GDM1 (cell line): Measurements from ENCODE around the gene TRERF1.
A peak's percentile ranks its signal among the peaks of the same experiment; 100 is the strongest.
"Not testable (repeated sequence)": the region's sequence is repeated elsewhere in the genome, so short reads cannot be mapped to it uniquely, and the experiment has no call there.

Source experiments
- DNase-seq: peaks from one replicate; lab custom pipeline; 2025; lab: John Stamatoyannopoulos, UW

The TRERF1 gene

DNA sequence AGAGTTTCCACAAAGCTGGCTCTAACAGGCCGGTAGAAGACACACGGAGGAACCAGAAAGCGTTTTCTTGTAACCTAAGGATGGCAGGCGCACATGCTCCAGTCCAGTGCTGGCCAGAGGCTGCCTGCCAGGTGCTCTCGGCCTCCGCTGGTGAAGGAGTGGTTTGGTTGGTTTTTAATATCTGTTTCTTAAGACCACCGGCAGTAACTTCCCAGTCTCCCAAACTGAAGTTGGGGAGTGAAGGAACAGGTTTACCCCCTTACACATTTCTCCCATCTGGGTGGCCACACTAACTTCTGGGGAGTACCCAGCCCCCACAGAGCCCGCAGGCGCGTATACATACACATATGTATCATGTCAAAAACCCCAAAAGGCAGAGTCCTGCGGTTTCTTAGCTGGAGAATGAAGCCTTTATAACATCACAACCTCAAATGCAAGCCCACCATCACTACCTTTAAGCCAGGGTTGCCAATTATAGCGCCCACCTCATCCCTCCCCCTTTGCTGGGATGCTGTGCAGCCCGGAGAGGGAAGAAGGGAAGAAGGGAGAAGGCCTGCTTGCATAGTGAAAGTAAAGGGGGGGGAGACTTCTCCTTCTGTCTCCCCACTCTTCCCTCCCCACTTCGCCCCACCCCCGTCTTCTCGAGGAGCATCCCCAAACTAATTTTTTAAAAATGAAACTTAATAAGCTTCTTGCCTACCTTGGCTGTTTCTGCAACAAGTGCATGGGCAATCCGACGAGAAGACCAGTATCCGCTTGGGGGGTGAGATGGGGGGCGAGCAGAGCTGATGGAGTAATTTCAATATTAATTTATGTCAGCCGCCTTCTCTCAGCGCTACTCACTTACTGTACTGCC, 1.0 kb downstream of the TRERF1 start:
- DNase-seq, result no peak

DNA sequence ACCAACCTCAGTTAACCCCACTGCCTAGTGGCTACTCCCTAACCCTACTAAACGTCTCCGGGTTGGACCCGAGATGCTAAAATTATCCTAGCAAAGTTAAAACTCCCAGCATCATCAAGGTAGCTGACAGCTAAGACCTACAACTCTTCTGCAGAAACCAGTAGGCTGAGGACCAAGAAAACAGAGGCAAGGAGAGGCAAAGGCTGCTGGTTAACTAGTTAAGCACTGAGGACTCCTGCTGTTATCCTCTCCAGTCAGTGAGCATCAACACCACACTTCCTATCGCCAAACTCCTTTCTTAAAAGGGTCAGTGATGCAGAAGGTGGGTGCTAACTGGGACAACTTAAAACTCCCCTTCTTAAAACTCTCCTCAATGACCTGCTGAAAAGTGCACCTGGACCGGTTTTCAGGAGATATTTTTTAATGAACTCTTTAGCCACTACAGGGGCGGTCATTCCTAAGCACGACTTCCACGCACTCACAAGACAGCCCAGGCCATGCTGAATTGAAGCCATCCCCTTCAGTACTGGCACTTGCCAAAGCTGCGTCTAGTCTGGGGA, 1.7 kb downstream of the TRERF1 start:
- DNase-seq, result no peak

DNA sequence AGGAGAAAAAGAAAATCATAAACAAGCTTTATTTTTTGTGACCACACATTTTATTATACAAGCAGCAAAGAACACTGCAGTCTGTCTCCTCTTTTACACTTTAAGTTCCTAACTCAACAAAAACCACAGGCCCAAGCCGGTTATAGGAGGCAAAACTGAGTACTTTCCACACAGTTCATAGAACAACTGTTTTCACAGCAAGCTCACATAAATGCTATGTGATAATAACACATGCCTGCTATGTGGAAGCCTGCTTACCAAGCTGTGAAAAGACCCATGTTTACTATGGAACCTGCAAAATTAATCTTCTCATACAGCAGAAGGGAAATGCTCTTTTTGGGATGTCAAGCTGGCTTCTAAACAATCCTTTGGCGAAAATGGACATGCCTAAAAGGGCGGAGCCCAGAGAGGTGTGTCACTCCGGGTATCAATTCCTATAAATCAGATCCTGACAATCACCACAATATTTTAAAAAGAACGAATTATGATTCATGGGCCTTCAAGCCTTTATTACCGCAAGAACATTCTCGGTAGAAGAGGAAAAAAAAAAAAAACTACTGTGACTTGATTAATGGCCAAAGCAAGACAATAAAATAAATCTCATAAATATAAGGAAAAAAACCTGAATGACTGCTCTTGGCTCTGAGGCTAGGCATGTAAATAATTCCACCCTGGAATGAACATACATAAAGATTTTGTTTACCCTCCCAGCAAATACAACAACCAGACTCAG, 2.6 kb downstream of the TRERF1 start:
- DNase-seq, result no peak

DNA sequence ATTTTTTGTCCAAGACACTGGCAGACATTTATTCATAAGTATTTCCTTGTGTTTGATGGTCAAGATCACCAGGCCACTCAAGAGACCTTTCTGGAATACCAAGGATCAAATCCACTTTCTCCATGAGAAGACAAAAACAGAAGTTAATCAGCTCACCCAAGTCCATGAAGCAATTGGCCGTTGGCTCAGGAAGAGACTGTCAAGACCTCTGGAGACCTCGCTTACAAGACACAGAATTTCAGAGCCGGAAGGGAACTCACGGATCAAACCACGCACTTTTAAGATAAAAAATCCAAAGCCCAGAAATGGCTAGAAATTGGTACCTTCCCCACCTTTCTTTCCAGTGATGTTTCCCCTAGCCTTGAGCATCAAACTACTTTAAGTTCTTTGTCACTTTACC, 3.3 kb downstream of the TRERF1 start:
- no peak for DNase-seq

DNA sequence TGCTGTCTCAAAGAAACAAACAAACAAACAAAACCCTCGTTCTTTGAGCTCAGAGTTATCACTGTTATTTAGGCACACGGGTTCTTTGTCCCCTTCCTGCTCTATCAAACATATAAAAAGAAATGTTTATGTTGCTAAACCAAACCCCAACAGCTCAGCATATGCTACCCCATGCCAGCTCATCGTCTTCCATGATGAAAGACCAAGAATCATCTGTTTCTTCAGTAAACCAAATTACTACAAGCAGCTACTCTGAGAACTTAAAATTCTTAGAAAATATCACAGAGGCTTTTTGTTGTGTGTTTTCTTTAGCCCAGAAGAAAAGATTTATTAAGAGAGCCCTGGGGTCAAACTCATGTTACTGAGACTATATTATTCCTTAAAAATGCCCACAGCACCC, 4.7 kb downstream of the TRERF1 start:
- no peak for DNase-seq

DNA sequence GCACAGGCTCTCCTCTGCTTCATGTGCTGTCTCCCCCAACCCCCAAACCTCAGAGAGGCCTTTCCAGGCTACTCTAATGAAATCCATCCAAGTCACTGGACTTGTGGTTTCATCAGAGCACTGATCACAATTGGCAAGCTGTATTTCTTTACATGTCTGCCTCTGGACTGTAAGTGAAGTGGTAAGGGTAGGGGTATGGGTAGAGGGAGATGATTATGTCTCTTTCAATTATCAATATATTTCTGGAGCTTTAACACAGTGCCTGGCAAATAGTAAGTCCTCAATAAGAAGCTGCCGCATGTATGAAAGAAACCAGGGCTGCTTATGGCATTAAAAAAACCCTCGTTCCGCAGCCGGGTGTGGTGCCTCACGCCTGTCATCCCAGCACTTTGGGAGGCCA, 5.4 kb downstream of the TRERF1 start:
- no peak for DNase-seq

DNA sequence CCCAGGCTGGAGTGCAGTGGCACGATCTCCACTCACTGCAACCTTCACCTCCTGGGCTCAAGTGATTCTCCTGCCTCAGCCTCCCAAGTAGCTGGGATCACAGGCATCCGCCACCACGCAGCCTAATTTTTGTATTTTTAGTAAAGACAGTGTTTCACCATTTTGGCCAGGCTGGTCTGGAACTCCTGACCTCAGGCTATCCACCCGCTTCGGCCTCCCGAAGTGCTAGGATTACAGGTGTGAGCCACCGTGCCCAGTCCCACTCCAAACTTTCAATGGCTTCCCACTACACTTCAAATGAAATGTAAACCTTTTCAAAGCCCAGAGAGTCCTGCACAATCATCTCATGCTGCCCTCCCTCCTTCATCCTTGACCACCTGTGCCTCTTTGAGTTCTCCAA, 5.8 kb downstream of the TRERF1 start:
- not testable (repeated sequence) for DNase-seq

DNA sequence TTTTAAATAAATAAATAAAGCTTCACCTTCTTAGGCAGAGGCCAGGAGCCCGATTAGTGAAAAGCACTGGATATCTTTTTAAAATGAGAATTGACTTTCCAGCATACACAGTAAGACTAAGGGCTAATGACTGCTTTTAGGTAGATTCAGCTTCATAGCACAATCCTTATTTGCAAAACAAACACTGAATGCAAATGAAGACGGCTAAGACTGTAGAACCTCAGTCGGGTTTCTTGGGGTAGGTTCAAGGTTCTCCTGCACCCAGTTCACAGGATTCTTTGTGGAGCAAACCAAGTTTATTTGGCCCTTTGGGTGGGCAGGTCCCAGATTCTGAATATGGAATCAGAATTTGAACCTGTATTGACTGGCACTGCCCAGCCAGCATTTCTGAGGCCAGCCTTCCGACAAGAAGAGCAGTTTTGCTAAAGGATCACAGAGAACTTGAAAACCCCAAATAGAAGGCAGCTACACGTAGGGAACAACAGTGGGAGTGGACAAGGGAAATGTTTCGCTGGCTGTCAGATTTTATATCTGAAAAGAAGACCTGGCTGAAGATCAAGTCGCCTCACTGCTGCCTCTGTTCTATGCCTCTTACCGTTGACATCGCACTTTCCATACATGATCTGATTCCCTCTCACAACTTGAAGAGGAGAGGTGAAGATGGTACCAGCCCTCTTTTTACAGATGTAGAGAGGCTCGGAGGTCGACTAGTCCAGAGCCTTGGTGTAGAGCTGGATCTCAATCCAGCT, 8.2 kb downstream of the TRERF1 start:
- DNase-seq, result no peak

DNA sequence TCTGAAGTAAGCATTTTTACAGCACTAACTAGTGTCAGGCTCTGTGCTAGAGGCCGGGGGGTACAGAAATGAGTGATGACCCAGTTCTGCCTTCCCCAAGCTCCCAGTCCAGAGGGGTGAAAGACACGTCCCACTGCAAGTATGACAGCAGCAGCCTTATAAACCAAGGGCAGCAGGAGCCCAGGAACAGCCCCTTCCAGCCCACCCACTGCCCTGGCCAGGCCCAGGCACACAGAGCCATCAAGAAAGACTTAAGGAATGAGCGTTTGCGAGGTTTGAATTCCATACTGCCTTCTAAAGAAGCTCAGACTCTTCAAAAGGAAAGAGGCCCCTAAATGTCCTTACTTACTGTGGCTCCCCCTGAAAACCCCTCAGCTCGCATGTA, 10.0 kb downstream of the TRERF1 start:
- DNase-seq, result no peak

DNA sequence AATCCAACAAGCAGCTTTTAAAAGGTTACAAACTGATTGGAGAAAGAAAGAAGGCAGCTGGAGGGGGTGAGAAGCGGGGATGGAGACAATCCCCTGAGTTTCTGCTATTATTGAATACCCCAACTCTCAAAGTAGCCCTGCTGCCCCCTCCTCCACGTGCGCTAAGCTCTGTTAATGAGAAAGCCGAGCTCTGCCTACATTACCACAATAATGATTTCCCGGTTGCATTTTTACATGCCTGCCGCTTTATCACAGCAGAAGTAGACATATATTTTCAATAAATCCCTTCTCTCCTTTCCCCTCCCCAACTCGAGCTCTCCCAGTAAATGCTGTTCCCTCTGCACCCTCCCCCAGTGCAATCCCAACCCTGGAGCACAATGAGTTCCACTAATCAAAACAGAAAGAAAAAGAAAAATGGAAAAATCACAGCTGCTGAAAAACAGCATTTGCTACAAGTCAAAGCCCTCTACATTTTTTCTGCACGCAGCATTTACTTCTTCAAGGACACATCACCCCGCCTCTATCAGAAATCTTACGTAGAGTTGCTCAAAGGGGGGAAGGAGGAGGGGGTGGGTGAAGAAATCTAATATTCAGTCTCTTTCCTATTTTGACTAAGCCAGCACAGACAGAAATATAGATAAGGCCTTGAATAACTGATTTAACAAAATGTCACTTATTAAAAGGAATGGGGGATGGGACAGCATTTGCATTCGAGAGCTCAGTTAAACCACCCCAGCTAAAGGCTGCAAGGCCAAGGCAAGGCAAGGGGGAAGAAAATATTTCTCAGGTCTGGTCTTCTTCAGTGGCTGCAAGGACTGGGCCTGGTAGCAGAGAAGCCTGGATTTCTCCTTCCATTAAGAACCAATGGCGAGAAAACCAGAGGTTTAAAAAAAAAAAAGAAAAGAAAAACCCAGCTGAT, 10.7 kb downstream of the TRERF1 start:
- no peak for DNase-seq

DNA sequence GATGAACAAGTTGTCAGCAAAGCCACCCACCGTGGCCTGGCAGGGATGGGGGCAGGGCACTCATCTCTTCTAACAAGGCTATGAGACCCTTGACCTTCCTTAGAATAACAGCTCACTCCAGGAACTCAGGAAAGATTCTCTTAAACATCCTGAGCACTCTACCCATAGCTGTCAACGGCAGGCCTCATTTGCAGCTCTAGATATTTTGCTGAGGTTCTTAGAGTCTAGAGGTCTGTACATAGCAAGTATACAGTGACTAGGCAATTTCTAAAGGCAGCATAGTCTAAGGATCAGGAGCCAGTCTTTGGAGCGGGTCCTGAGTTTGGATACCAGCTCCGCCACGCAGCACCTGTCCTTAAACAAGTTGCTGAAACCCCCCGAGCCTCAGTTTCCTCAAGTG, 11.7 kb downstream of the TRERF1 start:
- DNase-seq, result no peak

DNA sequence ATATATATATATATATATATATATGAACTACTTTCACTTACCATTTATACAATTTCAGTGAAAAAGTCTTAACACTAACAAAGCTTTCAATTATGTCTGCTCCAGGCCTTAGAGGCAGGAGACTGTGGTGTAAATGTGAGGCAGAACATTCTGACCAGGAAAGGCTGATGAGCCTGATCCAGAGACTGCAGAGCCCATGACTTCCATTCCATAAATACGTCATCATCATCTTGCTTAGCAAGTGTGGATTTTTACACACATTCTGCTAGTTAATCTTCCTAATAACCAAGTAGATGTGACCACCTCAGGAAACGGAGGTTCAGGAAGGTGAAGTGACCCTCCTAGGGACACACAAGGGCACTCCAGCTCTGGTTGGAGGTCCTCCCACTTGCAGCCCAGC, 14.9 kb downstream of the TRERF1 start:
- no peak for DNase-seq

DNA sequence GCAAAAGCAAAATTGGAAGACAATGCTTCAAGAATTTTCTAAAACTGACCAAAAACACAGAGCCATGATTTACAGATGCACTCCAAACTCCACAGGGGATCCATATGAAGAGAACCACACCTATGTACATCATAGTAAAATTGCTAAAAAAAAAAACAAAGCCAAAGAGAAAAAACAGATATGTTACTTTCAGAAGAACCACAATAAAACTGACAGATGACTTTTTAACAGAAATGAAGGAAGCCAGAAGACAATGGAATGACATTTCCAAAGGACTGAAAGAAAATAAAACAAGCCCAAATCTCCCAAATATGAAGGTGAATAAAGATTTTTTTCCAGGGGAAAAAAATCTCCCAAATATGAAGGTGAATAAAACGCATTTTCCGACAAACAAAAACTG, 17.5 kb downstream of the TRERF1 start:
- no peak for DNase-seq

DNA sequence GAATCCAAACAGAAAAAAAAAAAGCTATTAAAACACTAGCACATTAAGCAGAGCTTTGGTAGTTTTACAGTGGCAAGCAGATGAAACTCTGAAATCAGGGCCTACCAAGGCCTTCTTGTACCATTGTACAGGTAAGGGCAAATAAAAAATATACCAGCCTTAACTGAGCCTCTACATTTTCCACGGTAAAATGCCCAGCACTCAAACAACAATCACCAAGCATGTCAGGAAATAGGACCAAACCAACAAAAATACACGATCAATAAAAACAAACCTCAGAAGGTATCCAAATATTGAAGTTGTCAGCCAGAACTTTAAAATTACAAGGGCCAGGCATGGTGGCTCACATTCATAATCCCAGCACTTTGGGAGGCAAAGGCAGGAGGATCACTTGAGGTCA, 18.3 kb downstream of the TRERF1 start:
- no peak for DNase-seq

DNA sequence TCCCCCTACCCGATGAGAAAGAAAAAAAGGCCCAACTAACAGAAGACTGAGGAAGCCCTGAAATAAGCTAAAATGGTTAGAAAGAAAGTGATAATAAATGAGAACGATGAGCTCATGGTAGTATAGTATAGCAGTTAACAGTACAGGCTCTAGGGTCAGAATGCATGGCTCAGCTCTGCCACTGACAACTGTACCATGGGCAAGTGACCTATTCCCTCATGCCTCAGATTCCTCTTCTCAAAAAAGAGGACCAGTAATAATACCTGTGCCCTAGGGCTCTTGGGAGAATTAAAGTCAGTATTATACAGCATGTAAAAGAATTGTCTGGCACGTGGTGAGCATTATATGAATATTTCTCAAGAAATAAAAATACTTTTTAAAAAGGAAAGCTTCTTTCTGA, 19.8 kb downstream of the TRERF1 start:
- DNase-seq, result no peak

DNA sequence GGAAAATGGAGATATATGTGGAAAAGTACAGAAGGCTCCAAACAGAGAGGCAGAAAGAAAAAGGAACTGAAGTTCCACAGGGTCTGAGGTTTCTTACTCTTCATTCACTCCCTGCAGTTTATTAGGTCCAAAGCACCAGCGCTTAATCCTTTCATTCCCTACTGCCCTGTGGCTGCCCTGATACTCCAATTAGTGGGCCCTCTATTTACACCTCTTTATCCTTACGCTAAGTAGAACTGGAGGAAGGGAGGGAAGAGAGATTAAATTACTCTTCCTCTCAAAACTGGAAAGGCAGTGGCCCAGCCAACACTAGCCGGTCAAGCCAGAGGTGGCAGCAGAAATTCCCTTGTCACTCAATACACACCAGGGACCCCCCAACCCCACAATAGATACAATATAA, 20.4 kb downstream of the TRERF1 start:
- DNase-seq, result no peak

DNA sequence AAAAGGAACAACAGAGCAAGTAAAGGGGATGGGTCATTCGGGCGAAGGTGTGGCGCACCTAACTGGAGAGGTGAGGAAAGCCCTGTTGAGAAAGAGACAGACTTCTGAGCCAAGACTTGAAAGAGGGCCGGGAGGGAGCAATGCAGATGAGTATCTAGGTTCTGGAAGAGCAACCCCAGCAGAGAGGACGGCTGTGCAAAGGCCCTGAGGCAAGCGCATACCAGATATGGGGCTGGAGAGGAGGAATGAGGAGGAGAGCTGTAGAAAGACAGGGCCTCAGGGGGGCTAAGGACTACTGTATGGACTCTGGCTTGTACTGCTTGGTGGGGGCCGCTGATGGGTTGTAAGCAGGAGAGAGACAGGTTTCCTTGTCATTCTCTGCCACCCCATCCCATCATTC, 21.9 kb downstream of the TRERF1 start:
- no peak for DNase-seq

DNA sequence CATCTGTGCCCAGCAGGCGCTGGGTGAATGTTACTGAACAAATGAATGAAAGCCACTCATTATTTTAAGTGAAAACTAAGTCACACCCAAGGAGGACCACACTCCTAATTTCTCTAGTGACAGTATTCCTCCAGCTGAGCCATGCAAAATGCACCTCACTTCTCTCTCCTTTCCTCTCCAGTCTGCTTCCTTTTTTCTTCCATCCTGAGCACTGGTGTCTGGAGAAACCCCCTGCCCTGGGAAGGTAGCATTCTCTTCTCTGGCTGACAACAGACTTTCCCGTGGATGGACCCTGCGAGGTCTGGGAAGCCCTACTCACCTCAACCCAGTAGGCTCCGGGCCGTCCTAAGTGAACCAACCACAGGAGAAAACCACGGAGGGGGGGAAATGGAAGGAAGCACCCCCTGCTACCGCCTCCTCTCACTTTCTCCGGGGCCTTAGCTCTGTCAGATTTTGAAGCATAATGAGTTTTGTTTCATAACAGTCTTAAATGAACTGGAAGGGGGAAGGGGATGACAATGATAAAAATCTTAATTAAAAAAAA, 22.6 kb downstream of the TRERF1 start:
- peak; percentile 17 for DNase-seq

DNA sequence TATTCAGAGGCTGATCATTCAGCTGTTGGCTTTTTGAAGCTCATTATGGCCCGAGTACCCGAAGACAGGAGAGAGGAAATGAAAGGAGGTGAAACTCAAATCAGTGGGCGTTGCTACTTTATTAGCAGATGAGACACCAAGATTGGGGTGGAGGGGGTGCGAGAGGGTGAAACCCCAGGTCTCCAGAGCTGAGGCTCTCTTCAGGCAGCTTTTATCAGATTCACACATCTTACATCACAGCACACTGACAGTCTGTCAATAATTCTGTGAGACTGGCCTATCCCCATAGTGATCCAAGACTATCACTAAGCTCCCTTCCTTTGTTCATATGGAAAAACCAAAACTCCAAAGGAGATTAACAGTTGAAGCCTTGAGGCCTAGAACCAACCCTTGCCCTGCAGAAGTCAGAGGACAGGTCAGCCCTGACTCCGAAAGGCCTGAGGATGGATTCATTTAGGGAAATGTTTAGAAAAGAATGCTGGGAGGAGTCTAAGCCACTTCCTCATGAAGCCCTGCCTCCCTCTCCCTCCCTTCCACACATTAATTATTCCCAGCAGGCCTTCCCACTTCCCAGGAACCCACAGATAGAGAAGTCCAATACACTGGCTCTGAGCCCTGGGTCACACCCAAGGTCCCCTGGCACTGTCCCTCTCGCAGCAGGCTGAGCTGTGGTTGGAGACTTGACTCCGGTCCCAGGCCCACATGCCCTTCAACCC, 23.2 kb downstream of the TRERF1 start:
- DNase-seq, result no peak

DNA sequence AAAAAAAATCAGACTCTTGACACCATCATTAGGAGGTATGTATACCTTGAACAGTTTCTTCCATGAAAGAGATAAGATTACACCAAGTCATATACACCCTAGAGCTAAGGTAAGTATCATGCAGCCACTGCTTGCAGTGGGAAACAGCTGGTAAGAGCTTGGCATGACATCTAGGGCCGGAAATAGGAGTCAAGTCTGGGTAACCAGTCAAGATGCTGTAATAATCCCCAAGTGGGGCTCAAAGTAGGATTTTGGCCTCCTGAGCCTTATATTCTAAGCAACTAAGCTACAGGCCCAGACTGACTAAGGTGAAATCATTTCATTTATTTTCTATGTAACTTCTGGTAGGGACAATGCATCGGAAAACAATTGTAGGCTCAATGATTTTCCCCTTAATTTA, 23.9 kb downstream of the TRERF1 start:
- no peak for DNase-seq

DNA sequence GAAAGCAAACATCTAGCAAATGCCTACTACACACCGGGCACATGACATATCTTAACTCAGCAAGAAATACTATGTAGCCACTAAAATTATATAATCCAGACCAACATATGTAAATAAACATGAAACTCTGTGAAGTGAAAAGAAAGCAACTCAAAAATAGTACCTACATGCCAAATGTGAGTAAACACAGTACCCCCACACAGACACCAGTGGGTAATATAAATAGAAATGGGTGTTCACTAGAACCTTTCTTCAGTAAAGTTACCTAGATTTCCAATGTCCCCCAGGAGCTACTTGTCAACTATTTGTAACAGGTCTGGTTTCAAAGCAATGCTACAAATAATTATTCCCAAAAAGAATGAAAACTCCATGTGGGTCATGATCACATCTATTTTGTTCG, 25.5 kb downstream of the TRERF1 start:
- DNase-seq, result no peak
